SK-N-SH (cell line): Measurements from ENCODE around the gene DSE.

ENCODE experiments used
- CHD2 ChIP-seq: fragments of 150-350 bp; IDR thresholded peaks from 2 replicates; pipeline ENCODE4 v1.6.1; 2018; ENCODE audit warnings: low read length; ENCODE audit not compliant: partially characterized antibody
- FOXJ3 ChIP-seq: sonication (generic); formaldehyde crosslinking; IDR thresholded peaks from 2 replicates; pipeline ENCODE4 v1.5.1; 2020; ENCODE audit warnings: mild to moderate bottlenecking, missing genetic modification reagents
- GABPA ChIP-seq: IDR thresholded peaks from 2 replicates; pipeline ENCODE4 v1.4.0; 2012; ENCODE audit warnings: low read depth, mild to moderate bottlenecking
- PBX3 ChIP-seq: IDR thresholded peaks from 2 replicates; pipeline ENCODE4; 2012
- YY1 ChIP-seq: IDR thresholded peaks from 2 replicates; pipeline ENCODE4 v1.4.0; 2012; ENCODE audit warnings: low read depth, mild to moderate bottlenecking
- TF ChIP-seq, protein P1 (sequence below): fragments of 200-600 bp; sonication (generic); IDR thresholded peaks from 2 replicates; pipeline ENCODE4 v1.6.1; 2017; ENCODE audit warnings: antibody characterized with exemption, mild to moderate bottlenecking, moderate library complexity

- TF ChIP-seq YY1 (no peak), FOXJ3 (CRISPR knock-in tag) (no peak), PBX3 (no peak), GABPA (no peak), CHD2 (no peak)
- TF ChIP-seq, protein P1, sequence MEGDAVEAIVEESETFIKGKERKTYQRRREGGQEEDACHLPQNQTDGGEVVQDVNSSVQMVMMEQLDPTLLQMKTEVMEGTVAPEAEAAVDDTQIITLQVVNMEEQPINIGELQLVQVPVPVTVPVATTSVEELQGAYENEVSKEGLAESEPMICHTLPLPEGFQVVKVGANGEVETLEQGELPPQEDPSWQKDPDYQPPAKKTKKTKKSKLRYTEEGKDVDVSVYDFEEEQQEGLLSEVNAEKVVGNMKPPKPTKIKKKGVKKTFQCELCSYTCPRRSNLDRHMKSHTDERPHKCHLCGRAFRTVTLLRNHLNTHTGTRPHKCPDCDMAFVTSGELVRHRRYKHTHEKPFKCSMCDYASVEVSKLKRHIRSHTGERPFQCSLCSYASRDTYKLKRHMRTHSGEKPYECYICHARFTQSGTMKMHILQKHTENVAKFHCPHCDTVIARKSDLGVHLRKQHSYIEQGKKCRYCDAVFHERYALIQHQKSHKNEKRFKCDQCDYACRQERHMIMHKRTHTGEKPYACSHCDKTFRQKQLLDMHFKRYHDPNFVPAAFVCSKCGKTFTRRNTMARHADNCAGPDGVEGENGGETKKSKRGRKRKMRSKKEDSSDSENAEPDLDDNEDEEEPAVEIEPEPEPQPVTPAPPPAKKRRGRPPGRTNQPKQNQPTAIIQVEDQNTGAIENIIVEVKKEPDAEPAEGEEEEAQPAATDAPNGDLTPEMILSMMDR: no peak
Measured at GRCh38 chr6:116369540-116369939, 1.2 kb upstream of the DSE start.
